ENCODE measurements around the gene FAM163B.

GRCh38 chr9:133574771-133575170 is 34.4 kb downstream of the FAM163B start:
- TF ChIP-seq, protein P1, sequence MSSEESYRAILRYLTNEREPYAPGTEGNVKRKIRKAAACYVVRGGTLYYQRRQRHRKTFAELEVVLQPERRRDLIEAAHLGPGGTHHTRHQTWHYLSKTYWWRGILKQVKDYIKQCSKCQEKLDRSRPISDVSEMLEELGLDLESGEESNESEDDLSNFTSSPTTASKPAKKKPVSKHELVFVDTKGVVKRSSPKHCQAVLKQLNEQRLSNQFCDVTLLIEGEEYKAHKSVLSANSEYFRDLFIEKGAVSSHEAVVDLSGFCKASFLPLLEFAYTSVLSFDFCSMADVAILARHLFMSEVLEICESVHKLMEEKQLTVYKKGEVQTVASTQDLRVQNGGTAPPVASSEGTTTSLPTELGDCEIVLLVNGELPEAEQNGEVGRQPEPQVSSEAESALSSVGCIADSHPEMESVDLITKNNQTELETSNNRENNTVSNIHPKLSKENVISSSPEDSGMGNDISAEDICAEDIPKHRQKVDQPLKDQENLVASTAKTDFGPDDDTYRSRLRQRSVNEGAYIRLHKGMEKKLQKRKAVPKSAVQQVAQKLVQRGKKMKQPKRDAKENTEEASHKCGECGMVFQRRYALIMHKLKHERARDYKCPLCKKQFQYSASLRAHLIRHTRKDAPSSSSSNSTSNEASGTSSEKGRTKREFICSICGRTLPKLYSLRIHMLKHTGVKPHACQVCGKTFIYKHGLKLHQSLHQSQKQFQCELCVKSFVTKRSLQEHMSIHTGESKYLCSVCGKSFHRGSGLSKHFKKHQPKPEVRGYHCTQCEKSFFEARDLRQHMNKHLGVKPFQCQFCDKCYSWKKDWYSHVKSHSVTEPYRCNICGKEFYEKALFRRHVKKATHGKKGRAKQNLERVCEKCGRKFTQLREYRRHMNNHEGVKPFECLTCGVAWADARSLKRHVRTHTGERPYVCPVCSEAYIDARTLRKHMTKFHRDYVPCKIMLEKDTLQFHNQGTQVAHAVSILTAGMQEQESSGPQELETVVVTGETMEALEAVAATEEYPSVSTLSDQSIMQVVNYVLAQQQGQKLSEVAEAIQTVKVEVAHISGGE (tag by site-specific recombination; conservative IDR thresholded peaks at IDR 0.05; ENCODE audit: low read depth), result no peak
- TF ChIP-seq CTCF (tag by site-specific recombination; IDR thresholded peaks at IDR 0.05), result no peak
- no peak for TF ChIP-seq ZNF350 (tag by site-specific recombination; IDR thresholded peaks at IDR 0.05)
- TF ChIP-seq, protein P2, sequence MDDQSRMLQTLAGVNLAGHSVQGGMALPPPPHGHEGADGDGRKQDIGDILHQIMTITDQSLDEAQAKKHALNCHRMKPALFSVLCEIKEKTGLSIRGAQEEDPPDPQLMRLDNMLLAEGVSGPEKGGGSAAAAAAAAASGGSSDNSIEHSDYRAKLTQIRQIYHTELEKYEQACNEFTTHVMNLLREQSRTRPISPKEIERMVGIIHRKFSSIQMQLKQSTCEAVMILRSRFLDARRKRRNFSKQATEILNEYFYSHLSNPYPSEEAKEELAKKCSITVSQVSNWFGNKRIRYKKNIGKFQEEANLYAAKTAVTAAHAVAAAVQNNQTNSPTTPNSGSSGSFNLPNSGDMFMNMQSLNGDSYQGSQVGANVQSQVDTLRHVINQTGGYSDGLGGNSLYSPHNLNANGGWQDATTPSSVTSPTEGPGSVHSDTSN (CRISPR knock-in tag; IDR thresholded peaks at IDR 0.05), result no peak
